HG02884 (cell line): ENCODE measurements around the gene GABARAPL1.
"Not testable (repeated sequence)": the region's sequence is repeated elsewhere in the genome, so short reads cannot be mapped to it uniquely, and the experiment has no call there.

ENCODE experiments used
- ATAC-seq: cut with Tn5 transposase; IDR thresholded peaks from one replicate; pipeline ENCODE4 v1.9.1; 2021; ENCODE audit warnings: mild to moderate bottlenecking, moderate library complexity; ENCODE audit not compliant: unreplicated experiment

GABARAPL1 gene

DNA sequence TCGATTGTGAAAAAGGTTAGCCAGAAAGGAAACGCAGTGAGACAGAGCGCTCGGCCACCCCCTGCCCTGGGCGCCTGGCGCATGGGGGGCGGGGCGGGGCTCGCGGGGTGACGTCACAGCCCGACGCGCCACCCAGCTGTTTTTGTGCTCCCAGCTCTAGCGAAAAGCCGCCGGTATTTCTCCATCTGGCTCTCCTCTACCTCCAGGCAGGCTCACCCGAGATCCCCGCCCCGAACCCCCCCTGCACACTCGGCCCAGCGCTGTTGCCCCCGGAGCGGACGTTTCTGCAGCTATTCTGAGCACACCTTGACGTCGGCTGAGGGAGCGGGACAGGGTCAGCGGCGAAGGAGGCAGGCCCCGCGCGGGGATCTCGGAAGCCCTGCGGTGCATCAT is at the start of gene GABARAPL1:
TSS of gene GABARAPL1 (plus strand) at position 139 of the 393 bp plus-strand sequence. CDS start at position 392, 253 bp downstream.
- peak; percentile 62 for ATAC-seq

DNA sequence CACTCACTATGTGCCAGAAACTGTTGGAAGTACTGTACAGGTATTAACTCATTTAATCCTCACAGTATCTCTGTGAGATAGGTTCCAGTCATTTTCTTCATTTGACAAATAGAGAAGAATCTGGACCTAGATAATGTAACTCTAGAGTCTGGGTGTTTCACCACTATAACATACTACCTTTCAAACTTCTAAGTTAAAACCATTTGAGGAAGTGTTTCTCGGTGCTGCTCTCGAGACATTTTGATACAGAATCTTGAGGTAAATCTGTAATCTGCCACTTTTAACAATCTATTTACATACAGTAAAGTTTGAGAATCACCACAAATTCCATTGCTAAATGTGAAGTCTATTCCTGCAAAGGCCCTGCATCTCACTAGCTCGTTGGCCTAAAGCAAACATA is 49.6 kb upstream of the GABARAPL1 start:
- ATAC-seq = no peak

DNA sequence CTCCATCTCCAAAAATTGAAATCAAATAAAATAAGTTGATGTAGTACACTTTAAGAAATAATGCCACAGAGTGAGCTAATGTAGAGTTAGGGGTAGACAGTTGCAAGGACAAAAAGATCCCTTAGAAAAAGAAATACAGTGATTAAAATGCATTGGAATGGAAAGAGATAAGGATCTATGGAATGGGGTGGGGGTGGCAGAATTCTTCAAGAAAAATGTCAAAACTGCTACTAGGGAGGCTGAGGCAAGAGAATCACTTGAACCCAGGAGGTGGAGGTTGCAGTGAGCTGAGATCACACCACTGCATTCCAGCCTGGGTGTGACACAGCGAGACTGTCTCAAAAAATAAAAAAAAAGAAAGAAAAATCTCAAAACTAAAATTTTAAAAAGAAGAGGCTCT is 47.3 kb upstream of the GABARAPL1 start:
- no peak for ATAC-seq

DNA sequence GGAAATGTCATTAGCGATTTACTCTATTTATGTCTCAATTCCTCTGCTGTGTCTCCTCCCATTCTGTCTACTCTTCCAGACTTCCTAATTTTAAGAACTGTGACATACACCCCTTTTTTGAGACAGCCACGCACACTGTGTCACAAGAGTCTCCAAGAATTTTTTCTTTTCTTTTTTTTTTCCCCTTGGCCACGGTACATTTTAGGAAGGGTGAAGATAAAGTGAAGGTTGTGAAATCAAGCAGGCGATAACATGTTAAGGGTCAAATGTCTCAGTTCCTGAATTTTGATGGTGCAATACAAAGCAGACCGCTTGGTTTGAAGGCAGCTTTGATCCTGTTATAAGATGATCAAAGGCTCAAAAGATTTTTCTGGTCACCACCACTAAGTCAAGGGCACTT is 45.1 kb upstream of the GABARAPL1 start:
- no peak for ATAC-seq

DNA sequence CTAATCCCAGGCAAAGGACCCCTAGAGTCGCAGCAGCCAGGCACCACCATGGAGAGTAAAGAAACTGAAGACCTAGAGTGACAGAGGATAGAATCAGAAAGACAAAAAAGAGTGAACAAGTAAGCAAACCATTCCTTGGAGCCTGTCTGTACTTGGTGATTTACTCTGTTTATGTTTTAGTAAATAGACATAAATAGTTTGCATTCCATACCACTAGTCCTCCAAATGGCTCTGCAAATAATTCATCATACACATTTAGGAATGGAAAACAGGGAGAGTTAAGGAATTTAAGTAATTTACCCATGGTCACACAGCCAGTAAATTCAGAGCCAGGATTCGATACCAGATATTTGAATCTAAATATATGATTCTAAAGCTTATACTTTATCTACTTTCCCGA is 43.6 kb upstream of the GABARAPL1 start:
- no peak for ATAC-seq

DNA sequence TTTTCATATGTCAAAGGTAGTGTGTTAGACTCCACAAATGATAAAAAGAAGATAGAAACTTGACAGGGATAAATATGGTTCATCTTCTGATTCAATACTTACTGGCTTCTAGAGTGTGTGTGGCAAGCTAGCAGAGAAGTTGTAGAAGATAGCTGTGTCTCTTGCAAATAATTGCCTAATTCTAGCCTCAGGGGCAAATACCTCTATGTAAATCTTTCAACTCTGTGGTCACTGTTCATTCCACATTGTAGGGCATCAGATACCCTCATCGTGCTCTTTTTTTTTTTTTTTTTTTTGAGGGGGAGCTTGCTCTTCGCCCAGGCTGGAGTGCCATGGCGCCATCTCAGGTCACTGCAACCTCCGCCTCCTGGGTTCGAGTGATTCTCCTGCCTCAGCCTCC is 42.5 kb upstream of the GABARAPL1 start:
- no peak for ATAC-seq

DNA sequence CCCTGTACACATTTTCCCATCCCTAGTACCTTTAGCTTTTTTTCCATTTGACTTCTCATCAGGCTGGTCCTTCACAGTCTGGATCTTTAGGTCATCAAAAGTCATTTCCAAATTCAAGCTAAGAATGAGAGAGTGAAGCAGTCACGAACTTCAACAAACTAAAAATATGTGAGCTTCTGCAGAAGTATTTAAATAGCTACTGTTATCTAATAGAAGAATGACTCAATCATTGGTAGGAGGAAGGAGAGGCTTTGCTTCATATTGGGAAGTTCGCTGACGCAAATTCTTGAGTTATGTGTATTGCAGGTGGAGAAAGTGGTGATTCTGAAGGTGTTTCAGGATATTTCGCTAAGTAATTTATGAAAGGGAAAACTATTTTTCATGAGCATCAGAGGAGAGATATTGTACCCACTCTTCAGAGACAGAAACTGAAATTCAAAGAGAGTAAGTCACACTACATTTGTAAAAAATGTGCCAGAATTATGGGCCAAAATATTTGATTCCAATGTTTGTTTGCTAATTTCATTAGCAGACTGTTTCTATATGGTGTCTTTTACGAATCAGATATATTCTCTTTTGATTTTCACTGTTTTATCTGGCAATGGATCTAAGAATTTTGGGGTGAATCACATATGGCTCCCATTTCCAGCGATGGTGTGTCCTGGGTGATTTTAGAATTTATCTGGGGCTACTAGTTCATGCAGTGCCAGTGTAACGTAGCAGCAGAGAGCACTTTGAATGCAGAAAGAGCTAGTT is 40.5 kb upstream of the GABARAPL1 start, which contains the start of gene OLR1:
TSS of gene OLR1 (minus strand) at position 160 of the 756 bp plus-strand sequence. CDS start at position 105, 55 bp downstream.
- ATAC-seq = no peak

DNA sequence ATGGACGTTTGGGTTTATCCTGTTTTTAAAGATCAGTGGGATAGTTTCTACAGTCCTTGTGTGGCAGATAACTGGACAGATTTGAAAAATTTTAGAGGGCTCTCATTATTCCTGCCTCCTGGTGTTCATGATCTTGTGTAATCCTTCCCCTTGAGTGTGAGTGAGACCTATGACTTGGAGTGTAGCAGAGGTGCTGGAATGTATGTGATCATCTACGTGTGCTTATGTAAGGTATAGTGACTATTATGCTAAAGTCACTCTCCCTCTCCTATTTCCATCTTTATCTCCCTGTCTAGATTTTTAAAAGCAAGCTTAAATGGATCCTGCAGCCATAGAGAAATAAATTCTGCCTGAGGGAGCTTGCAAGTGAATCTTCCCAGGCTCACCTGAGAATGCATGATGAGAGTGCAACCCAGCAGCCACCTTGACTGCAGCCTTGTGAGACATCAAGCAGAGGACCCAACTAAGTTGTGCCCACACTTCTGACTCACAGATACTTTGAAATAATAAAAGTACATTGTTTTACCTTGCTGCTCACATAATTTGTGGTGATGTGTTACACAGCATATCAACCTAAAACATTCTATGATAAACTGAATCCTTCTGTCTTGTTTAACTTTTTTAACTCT is 37.6 kb upstream of the GABARAPL1 start:
- ATAC-seq = no peak

DNA sequence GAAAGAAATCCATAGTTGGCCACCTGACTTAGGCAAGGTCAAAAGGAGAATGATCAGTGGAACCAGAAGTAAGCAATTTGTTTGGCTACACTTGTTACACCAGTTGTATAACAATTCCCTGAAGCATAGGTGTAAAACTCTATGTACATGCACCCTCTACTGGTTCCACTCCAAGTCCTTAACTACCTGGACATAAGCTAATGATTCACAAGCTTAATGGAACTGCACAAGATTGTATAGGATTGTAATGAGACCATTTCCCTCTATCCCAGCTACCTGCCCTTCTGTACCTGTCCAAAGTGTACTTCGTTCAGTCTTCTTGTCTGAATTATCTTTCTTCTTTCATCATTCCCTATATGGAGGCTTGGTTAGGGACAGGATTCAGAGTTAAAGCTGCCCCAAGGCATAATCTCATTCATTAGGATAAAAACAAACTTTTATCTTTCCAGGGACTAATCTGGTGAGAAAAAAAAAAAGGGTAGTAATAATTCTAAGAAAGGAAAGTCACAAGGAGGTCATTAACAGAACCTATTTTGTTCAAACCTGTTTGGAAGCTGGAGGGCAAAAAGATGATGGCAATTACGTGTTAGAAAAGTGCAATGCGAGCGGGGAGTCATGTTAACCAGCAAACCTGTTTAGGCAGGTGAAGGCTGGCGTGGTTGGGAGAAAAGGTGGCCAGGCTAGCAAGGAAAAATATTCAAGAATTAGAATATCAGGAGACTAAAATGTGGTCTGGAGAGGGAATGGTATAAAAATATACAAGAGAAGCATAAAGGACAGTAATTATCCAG is 36.6 kb upstream of the GABARAPL1 start:
- no peak for ATAC-seq

DNA sequence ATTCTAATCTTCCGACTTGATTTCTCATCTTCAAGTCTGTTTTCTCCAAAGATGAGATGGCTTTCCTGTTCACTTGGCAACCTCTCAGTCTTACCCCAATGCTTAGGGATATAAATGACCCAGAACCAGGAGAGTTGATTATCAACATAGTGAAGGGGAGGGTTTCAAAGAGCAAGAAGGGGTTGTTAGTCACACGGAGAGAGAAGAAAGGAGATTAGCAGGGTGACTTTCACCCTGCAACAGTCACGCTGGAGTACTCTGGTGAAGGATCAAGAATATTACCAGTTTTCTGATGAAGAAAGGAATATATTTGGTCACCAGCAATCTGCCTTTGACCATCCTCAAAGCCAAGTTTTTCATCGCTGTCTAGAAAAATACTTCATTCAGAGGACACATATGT is 33.9 kb upstream of the GABARAPL1 start, which contains the start of gene TMEM52B:
TSS of gene TMEM52B (plus strand) at position 212 of the 400 bp plus-strand sequence. CDS start 543 bp downstream, outside the sequence.
- no peak for ATAC-seq

DNA sequence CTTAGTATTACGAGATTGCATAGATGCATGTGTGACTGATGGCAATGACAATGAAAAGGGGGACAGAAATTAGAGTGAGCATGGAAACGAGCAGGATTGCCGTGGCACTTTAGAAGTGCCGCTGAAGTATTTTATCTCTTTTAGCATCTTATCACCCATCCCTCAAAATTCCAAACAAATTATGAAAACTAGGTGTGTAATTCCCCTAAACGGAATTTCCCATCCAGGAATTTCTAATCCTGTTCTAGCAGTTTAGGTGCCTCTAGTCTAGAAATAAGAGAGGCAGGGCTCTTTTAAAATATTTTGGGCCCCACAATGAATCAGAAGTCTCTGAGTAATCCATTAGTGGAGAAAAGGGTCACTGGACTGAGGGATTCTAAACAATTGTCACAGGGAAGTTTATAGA is 32.9 kb upstream of the GABARAPL1 start:
- ATAC-seq = no peak

DNA sequence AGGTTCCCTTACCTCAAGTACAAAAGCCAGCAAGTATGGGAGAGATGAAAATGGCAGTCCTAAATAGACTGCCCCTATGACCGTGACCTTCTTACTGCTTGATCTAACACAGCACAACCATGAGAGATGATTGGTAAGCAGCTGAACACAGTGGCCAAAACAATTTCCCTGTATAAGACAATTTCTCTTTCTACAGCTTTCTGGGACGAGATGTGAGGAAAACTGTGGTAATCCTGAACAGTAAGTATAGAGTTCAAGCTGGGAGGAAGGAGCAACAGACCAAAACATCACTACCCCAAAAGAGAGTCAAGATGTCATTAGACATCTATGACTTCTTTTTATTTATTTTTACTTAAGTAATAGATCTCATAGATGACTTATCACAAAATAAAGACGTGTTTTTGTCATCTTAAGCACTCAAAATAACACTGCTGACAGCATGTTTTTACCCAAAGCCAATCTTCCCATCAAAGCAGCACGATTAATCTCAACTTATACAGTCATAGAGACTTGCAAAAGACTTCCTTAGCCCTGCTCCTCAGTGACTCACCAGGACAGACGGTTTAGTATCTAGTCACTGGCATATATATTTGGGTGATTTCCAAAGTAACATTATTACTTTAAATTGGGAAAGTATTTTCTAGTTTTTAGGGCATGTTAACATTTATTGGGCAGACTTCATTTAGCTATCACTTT is 30.2 kb upstream of the GABARAPL1 start:
- ATAC-seq = no peak

DNA sequence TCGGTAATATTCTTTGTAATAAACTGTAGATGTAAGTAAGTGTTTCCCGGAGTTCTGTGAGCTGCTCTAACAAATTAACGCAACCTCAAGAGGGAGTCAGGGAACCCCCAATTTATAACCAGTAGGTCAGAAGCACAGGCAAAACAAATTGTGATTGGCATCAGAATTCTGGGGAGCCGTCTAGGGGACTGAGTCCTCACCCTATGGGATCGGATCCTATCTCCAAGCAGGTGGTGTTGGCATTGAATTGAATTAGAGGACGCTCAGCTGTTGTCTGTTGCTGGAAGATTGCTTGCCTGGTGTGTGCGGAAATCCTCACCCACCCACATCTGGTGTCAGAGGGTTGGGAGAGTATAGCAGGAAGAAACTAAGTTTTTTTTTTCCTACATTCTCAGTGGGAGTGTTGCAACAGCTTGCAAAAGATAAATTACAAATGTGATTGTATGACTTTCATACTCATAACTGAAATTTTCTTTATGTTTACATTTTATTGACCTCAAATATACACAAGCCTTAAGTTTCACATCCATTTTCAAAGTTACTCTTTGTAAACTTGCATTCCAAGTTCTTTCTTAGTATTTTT is 28.3 kb upstream of the GABARAPL1 start:
- ATAC-seq = no peak

DNA sequence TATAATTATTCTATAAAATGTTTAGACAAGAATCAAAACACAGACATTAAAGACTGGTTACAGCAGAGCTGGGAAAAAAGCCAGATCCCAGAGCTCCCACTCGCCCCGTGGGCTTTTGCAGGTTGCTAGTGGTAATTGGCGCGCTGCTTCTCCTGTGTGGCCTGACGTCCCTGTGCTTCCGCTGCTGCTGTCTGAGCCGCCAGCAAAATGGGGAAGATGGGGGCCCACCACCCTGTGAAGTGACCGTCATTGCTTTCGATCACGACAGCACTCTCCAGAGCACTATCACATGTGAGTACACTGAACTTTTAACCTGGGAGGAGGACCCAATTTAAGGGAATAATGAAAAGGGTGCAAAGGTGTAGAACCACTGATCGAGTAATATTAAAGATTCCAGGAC is 26.4 kb upstream of the GABARAPL1 start:
- no peak for ATAC-seq

DNA sequence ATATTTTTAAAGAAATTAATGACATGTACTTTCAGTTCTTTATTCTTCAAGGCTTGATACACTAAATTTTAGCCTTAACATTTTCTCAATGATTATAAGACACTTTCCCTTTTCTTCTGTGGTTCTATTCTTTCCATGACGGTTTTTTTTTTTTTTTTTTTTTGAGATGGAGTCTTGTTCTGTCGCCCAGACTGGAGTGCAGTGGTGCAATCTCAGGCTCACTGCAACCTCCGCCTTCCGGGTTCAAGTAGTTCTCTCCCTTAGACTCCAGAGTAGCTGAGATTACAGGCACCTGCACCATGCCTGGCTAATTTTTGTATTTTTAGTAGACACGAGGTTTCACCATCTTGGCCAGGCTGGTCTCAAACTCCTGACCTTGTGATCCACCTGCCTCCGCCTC is 25.7 kb upstream of the GABARAPL1 start:
- ATAC-seq = not testable (repeated sequence)

DNA sequence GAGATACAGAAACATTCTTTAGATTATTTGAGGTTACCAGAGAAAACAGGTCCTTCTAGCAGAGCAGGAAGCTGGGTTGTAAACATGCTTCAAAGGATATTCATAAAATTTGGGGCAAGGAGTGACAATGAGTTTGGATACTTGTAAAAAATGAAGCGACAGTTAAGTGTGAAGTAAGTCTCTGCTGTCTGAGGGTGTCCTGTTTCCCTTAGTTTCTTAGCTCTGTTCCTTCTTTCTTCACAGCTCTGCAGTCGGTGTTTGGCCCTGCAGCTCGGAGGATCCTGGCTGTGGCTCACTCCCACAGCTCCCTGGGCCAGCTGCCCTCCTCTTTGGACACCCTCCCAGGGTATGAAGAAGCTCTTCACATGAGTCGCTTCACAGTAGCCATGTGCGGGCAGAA is 23.0 kb upstream of the GABARAPL1 start:
- no peak for ATAC-seq

DNA sequence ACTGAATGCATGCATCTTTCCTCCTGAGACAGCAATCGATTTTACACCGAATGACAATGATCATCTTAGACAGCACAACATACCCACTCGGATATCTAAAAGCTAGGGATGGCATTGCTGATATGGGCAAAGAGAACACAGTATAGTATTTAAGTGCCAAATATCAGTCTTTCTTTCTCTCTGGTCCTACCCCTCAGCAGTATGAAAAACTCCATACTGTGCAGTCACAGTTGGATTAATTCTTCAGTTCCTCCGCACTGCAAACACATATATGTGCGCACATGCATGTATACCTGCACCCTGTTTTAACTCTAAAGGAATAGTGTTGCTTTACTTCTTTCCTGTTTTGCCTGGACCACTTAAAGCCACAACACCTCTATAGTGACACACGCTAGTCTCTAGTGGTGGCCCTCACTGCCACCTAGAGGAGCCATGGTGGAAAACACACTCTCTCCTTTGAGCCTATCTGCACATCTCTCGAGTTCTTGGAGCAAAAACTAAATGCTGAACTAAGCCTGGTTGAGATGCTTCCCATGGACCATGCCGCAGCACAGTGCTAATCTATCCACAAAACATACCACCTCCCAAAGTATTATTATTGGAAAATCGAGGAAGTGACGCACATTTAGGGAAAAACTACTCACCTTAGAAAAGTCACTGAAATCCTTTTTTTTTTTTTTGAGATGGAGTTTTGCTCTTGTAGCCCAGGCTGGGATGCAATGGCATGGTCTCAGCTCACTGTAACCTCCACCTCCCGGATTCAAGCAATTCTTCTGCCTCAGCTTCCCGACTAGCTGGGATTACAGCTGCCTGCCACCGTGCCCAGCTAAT is 21.9 kb upstream of the GABARAPL1 start:
- ATAC-seq = peak; percentile 88

DNA sequence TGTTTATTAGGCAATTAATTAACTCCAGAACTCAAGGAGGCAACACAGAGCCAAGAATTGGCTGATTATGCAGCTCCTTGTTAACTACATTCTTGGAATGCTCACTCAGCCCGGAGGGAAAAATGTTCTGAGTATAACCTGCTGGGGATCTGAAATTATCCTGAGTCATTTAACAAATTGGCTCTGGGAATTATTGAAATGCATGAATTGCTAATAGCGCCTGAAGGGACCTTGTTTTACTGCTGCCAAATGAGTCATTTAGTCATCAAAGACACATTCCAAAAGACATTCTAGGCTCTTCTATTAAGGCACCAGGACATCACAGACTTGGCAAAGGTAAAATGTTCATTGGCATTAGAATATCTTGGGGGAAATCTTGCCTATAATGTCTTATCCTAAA is 20.8 kb upstream of the GABARAPL1 start:
- ATAC-seq = no peak

DNA sequence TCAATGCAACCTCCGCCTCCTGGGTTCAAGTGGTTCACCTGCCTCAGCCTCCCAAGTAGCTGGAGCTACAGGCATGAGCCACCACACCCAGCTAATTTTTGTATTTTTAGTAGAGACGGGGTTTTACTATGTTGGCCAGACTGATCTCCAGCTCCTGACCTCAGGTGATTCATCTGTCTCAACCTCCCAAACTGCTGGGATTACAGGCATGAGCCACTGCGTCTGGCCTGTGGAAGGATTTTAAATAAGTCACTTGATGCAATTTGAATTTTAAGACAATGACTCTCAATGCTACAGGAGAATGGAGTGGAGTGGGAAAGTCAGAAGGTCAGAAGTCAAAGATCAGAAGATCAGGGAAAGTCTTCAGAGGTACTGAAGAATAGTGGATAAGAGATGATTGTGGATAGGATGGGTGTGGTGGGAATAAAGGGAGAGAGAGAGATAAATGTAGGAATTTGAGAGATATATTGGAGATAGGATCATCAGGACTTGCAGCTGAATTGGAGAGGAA is 18.5 kb upstream of the GABARAPL1 start:
- ATAC-seq = no peak
